Left ventricle myocardium inferior (tissue), 1 donor: ENCODE measurements around the gene CREB5. TPM values are rescaled to one million over a fixed set of nuclear protein-coding genes. Genes with fewer than 3 reads are reported as not detected.

Experiments used
- DNase-seq: peaks from one replicate; pipeline ENCODE4 v3.0.0-alpha.2; 2020
- H3K27ac ChIP-seq: fragments of 200-600 bp; replicated peaks from 2 replicates; pipeline ENCODE4 v1.8.0; 2021
- H3K27me3 ChIP-seq: fragments of 200-600 bp; 2 replicates; pipeline ENCODE4 v1.8.0; 2021; ENCODE audit warnings: low read depth
- H3K36me3 ChIP-seq: fragments of 200-600 bp; 2 replicates; pipeline ENCODE4 v1.8.0; 2021
- H3K4me1 ChIP-seq: fragments of 200-600 bp; 2 replicates; pipeline ENCODE4 v1.8.0; 2021
- H3K4me3 ChIP-seq: fragments of 200-600 bp; 2 replicates; pipeline ENCODE4 v1.8.0; 2021; ENCODE audit warnings: mild to moderate bottlenecking, moderate library complexity
- H3K9me3 ChIP-seq: fragments of 200-600 bp; replicated peaks from 2 replicates; pipeline ENCODE4 v1.8.0; 2021
- CTCF ChIP-seq: fragments of 200-600 bp; IDR thresholded peaks from 2 replicates; pipeline ENCODE4 v1.8.0; 2021; ENCODE audit warnings: antibody characterized with exemption, mild to moderate bottlenecking, borderline replicate concordance
- intact Hi-C: fragments of 100-400 bp; cut with micrococcal nuclease; formaldehyde crosslinking; loops from one replicate; pipeline ENCODE4 v1.11.0; 2022
- total RNA-seq: library from RNA; stranded (reverse); fragmentation: NEBNext Ultra II Directional; extraction: Animal tissue kit (Norgen Biotek cat#: 25700); gene quantifications from one replicate; pipeline ENCODE4 v1.2.1, GENCODE V29; 2021
- donor health status: DM: no; HTN: yes; CAD: no; lungs with severe emphysema.

Gene CREB5
- total RNA-seq, 1 donor from 2014 or later: 9.8 TPM

DNA sequence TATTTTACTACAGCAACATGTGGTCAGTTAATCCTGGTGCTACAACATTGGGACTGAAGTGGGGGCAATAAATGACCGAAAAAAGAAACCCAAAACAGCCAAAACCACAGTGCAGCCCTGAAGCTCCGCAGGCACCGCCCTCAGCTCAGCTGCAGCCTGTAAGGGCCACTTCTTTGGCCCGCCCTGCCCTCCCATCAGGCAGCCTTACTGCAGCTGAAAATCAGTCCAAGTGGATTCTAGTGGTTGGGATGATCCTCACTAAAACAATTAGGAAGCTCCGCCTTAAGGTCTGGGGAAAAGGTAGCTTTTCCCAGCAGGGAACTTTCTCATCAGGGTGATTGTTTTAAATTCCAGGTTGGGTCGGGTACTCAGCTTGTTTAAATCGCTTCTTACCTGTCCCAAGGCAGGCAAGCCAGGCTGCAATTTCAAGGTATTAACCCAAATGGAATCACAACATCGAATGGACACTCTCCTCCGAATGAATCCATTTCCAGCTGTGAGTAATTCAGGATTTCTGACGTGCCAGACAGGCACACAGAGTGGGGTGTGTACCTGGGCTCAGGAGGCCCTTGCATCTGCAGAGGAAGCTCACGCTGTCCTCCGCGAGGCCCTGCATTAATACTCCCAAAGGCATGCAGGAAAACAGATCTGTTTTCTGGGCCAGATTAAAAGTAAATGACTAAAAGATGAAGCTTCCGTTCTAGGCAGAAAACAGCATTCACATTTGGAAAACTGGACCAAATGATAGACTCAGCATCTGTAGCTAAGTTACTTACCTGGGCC lies 104.3 kb downstream of the CREB5 start:
- Histone ChIP-seq H3K27me3 (no peaks in the 10 kb centered on the region), H3K4me3 (no peak overlapping the region), H3K27ac (no peak overlapping the region), H3K4me1 (peaks cover 14% of the 10 kb centered on the region), H3K9me3 (no peaks in the 10 kb centered on the region), H3K36me3 (no peaks in the 10 kb centered on the region)
- intact Hi-C loops: no loop called here
- DNase-seq: no peak
- TF ChIP-seq CTCF: no peak

DNA sequence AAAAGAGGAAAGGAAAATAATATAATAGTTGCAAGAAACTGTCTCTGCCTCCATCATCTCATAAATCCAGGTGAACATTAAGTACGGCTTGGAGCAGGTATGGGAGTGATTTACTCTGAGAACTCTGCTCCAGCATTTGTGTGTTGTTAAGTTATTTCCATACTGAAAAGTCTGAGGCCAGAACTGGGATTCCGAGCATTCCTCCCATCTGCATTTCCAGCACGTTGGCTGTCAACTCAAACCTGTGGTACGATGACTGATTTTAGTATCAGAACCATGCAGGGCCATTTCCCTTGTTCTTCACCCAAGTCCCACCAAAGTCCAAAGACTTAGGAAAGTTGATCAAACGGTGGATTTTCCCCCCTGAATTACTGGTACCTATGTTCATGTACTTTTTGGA lies 104.9 kb downstream of the CREB5 start:
- H3K27ac ChIP-seq: no peak overlapping the region
- H3K27me3 ChIP-seq: no peaks in the 10 kb centered on the region
- no peaks in the 10 kb centered on the region for H3K36me3 ChIP-seq
- DNase-seq: no peak
- no peak overlapping the region for H3K4me3 ChIP-seq
- no peak for TF ChIP-seq CTCF
- H3K9me3 ChIP-seq: no peaks in the 10 kb centered on the region
- H3K4me1 ChIP-seq: peaks cover 18% of the 10 kb centered on the region
- intact Hi-C loops: no loop called here

- Histone ChIP-seq H3K9me3 (no peaks in the 10 kb centered on the region), H3K4me3 (no peak overlapping the region), H3K4me1 (peaks cover 18% of the 10 kb centered on the region), H3K36me3 (no peaks in the 10 kb centered on the region), H3K27ac (no peak overlapping the region), H3K27me3 (no peaks in the 10 kb centered on the region)
- intact Hi-C loops: no loop called here
- no peak for DNase-seq
- TF ChIP-seq CTCF: no peak
Observed at GRCh38 chr7:28517606-28518005, 105.3 kb downstream of the CREB5 start.

- Histone ChIP-seq H3K27ac (no peak overlapping the region), H3K27me3 (no peaks in the 10 kb centered on the region), H3K4me1 (peaks cover 18% of the 10 kb centered on the region), H3K36me3 (no peaks in the 10 kb centered on the region), H3K4me3 (no peak overlapping the region), H3K9me3 (no peaks in the 10 kb centered on the region)
- no peak for TF ChIP-seq CTCF
- no peak for DNase-seq
- intact Hi-C loops: no loop called here
Observed at GRCh38 chr7:28520074-28521015, 108.0 kb downstream of the CREB5 start.

- TF ChIP-seq CTCF: no peak
- no peaks in the 10 kb centered on the region for H3K9me3 ChIP-seq
- peaks cover 38% of the 10 kb centered on the region for H3K4me1 ChIP-seq
- no peak overlapping the region for H3K4me3 ChIP-seq
- H3K27ac ChIP-seq: no peak overlapping the region
- no peaks in the 10 kb centered on the region for H3K27me3 ChIP-seq
- intact Hi-C loops: no loop called here
- H3K36me3 ChIP-seq: no peaks in the 10 kb centered on the region
- no peak for DNase-seq
Observed at GRCh38 chr7:28524978-28525377, 112.7 kb downstream of the CREB5 start.
